ENCODE data around the gene ENG.

Gene ENG

GRCh38 chr9:127771570-127772189 is 82.8 kb downstream of the ENG start:
- no peak for DNase-seq

GRCh38 chr9:127770905-127771569 is 83.4 kb downstream of the ENG start:
- peak; percentile 97 to 98 for DNase-seq

GRCh38 chr9:127770583-127770904 is 83.9 kb downstream of the ENG start:
- DNase-seq, result no peak

- DNase-seq, result no peak
Observed at GRCh38 chr9:127769929-127770582, 84.4 kb downstream of the ENG start.

- DNase-seq, result no peak
Observed at GRCh38 chr9:127769101-127769500, 85.4 kb downstream of the ENG start.

- DNase-seq, result no peak
Observed at GRCh38 chr9:127768698-127769097, 85.8 kb downstream of the ENG start.

GRCh38 chr9:127767909-127768331 is 86.5 kb downstream of the ENG start:
- peak in 1 of 2 experiments; percentile 36 for DNase-seq

- peak in 1 of 2 experiments; percentile 50 for DNase-seq
Observed at GRCh38 chr9:127767410-127767809, 87.0 kb downstream of the ENG start.

- DNase-seq, result no peak
Observed at GRCh38 chr9:127765418-127765817, 89.0 kb downstream of the ENG start.
